Transverse colon (tissue), 4 donors: ENCODE data around the gene FAM43B.

Experiments used
- EP300 ChIP-seq: sonication (generic); formaldehyde crosslinking; IDR thresholded peaks from one replicate; pipeline ENCODE4 v1.6.1; 2017; ENCODE audit warnings: antibody characterized with exemption, low read depth
- POLR2A ChIP-seq: fragments of 450-650 bp; IDR thresholded peaks from one replicate; pipeline ENCODE4 v1.6.1; 2016; ENCODE audit warnings: antibody characterized with exemption, mild to moderate bottlenecking, moderate library complexity
- POLR2AphosphoS5 ChIP-seq, 3 donors: sonication (generic); formaldehyde crosslinking; IDR thresholded peaks; one replicate each; pipeline ENCODE4 v1.6.1; 2016; ENCODE audit warnings: antibody characterized with exemption in 3 of 3
- TF ChIP-seq, protein P1 (sequence below), 5 experiments: fragments of 200-600 bp in 3 of 5; fragments of 450-650 bp in 2 of 5; sonication (generic) in 3 of 5; IDR thresholded peaks; 1 replicate in 2 of 5; 2 replicates in 3 of 5; pipeline ENCODE4 v1.5.1; 2016 to 2017; ENCODE audit warnings: antibody characterized with exemption in 5 of 5, inconsistent platforms in 3 of 5, mild to moderate bottlenecking in 2 of 5, moderate library complexity in 1 of 5

DNA sequence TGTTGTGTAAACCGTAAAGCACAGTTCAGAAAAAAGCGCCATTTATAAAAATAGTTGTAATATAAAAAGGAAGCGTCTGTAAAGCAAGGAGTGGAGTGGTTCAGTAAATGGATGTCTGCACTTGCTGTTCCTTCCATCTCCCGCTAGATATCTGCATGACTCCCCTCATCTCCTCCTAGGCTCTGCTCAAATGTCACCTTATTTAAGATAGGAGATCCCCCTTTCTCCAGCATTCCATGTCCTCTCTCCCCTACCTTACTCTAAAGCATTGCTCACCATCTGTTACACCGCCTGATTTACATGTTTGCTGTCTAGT, 45.2 kb upstream of the FAM43B start:
- TF ChIP-seq, protein P1, sequence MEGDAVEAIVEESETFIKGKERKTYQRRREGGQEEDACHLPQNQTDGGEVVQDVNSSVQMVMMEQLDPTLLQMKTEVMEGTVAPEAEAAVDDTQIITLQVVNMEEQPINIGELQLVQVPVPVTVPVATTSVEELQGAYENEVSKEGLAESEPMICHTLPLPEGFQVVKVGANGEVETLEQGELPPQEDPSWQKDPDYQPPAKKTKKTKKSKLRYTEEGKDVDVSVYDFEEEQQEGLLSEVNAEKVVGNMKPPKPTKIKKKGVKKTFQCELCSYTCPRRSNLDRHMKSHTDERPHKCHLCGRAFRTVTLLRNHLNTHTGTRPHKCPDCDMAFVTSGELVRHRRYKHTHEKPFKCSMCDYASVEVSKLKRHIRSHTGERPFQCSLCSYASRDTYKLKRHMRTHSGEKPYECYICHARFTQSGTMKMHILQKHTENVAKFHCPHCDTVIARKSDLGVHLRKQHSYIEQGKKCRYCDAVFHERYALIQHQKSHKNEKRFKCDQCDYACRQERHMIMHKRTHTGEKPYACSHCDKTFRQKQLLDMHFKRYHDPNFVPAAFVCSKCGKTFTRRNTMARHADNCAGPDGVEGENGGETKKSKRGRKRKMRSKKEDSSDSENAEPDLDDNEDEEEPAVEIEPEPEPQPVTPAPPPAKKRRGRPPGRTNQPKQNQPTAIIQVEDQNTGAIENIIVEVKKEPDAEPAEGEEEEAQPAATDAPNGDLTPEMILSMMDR (IDR thresholded peaks at IDR 0.05): no peak
- TF ChIP-seq POLR2AphosphoS5 (IDR thresholded peaks at IDR 0.05) (no peak), POLR2A (no peak), EP300 (no peak)
